ACC112 (cell line): ENCODE measurements around the gene USP20.
A peak's percentile ranks its signal among the peaks of the same experiment; 100 is the strongest.

Experiments used
- H2AFZ ChIP-seq: fragments of 200-600 bp; sonication (generic); one replicate; pipeline ENCODE4 v1.6.0; 2017; ENCODE audit warnings: antibody characterized with exemption, low read length; ENCODE audit not compliant: unreplicated experiment
- H3K27ac ChIP-seq: fragments of 200-600 bp; sonication (generic); 2 replicates; pipeline ENCODE4 v1.5.1; 2014; ENCODE audit warnings: low read depth, mild to moderate bottlenecking, antibody characterized with exemption, low read length, moderate library complexity
- H3K27me3 ChIP-seq: fragments of 200-600 bp; sonication (generic); 2 replicates; pipeline ENCODE4 v1.6.1; 2014; ENCODE audit warnings: mild to moderate bottlenecking, antibody characterized with exemption, low read length, moderate library complexity, mixed read lengths; ENCODE audit not compliant: insufficient read depth
- H3K36me3 ChIP-seq: fragments of 200-600 bp; sonication (generic); 2 replicates; pipeline ENCODE4 v1.6.1; 2016; ENCODE audit warnings: mild to moderate bottlenecking, antibody characterized with exemption, low read length, moderate library complexity, mixed read lengths; ENCODE audit not compliant: insufficient read depth
- H3K4me1 ChIP-seq: fragments of 200-600 bp; sonication (generic); one replicate; pipeline ENCODE4 v1.6.1; 2016; ENCODE audit warnings: low read length, mixed read lengths; ENCODE audit not compliant: insufficient read depth, unreplicated experiment, control insufficient read depth
- H3K4me3 ChIP-seq: fragments of 200-600 bp; sonication (generic); 2 replicates; pipeline ENCODE4 v1.5.1; 2014; ENCODE audit warnings: mild to moderate bottlenecking, low read depth, low read length
- H3K79me2 ChIP-seq: fragments of 200-600 bp; sonication (generic); one replicate; pipeline ENCODE4 v1.6.0; 2016; ENCODE audit warnings: low read length; ENCODE audit not compliant: control insufficient read depth, unreplicated experiment, insufficient read depth

USP20 gene

DNA sequence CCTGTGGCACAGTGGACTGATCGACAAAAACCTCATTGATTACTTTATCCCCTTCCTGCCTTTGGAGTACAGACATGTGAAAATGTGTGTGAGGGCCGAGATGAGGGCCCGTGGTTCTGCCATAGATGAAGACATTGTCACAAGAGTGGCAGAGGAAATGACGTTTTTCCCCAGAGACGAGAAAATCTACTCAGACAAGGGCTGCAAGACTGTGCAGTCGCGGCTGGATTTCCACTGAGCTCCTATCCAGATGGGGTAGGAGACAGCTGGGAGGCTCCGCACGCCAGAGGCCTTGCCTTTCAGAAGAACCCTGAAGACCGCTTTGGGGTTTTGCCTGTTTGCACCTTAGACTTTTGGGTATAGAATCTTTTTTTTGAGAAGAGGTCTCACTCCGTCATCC lies 25.9 kb upstream of the USP20 start:
- Histone ChIP-seq H3K4me1 (peaks cover 4% of the 10 kb centered on the region), H3K79me2 (peaks cover 2% of the 10 kb centered on the region), H3K36me3 (peaks cover 23% of the 10 kb centered on the region; the same call in 1 of the 2 replicates), H3K4me3 (no peak overlapping the region), H3K27me3 (no peaks in the 10 kb centered on the region), H3K27ac (no peak overlapping the region), H2AFZ (no peak overlapping the region)

DNA sequence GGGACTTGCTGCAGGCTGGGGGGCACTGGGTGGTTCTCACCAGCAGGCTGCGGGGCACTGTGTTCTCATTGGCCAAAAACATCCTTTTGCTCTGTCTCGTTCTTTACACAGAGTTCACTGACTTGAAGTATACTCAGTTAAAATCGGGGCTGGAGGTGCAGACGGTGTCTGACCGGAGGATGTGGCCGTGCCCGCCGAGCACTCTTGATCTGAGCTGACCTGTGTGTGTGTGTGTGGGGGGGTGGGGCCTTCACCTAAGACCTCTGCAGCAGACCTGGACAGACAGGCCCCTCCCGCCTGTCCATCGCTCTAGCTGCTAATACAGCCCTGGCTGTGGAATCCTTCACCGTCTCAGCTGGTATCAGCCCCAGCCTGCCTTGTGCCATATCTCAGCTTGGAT lies 25.1 kb upstream of the USP20 start:
- peaks cover 23% of the 10 kb centered on the region; the same call in 1 of the 2 replicates for H3K36me3 ChIP-seq
- H3K4me1 ChIP-seq, result peaks cover 3% of the 10 kb centered on the region
- H3K27ac ChIP-seq, result no peak overlapping the region

DNA sequence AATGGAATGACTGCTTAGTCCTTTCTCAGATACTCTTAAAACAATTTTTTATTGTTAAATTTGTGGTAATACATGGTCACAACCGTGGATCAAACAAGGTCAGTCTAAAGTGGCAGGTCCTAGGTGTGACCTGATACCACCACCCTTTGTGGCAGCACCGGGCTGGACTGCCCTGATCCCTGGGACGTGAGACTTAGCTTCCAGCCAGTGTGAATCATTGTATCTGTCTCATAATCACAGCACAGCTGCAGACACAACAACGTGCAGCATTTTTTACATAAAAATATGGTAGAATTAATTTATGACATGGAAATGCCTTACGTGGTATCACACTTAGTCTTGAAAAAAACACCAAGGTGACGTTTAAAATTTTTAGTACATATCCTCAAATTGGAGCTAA lies 24.5 kb upstream of the USP20 start:
- no peaks in the 10 kb centered on the region for H3K27me3 ChIP-seq
- no peak overlapping the region for H2AFZ ChIP-seq
- H3K36me3 ChIP-seq, result peaks cover 20% of the 10 kb centered on the region; the same call in 1 of the 2 replicates
- no peak overlapping the region for H3K4me3 ChIP-seq
- H3K79me2 ChIP-seq, result no peaks in the 10 kb centered on the region
- H3K27ac ChIP-seq, result no peak overlapping the region
- peaks cover 3% of the 10 kb centered on the region for H3K4me1 ChIP-seq

More for the DNA sequence above, 25.1 kb upstream of the USP20 start:
- Histone ChIP-seq H3K4me3 (no peak overlapping the region), H3K79me2 (no peaks in the 10 kb centered on the region), H3K27me3 (no peaks in the 10 kb centered on the region), H2AFZ (no peak overlapping the region)

DNA sequence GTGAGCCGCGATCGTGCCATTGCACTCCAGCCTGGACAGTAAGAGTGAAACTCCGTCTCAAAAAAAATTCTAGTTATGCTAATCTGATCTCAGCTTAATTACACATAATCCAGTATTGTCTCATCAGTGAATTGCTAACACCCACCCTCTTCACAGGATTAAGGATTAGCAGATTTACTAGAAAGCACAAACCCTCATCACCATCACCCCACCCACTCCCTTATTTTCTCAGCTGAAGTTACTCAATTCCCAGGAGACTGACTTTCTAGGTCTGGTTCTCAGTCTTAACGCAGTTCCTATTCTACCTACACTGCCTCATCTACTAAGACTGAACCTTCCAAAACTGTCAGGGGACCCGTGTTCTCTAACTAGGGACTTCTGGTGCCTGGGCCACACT lies 23.3 kb upstream of the USP20 start:
- H3K36me3 ChIP-seq, result peaks cover 19% of the 10 kb centered on the region; the same call in 1 of the 2 replicates
- H3K4me3 ChIP-seq, result no peak overlapping the region
- no peaks in the 10 kb centered on the region for H3K27me3 ChIP-seq
- H3K79me2 ChIP-seq, result no peaks in the 10 kb centered on the region
- H3K27ac ChIP-seq, result no peak overlapping the region
- no peak overlapping the region for H2AFZ ChIP-seq
- H3K4me1 ChIP-seq, result peaks cover 3% of the 10 kb centered on the region

DNA sequence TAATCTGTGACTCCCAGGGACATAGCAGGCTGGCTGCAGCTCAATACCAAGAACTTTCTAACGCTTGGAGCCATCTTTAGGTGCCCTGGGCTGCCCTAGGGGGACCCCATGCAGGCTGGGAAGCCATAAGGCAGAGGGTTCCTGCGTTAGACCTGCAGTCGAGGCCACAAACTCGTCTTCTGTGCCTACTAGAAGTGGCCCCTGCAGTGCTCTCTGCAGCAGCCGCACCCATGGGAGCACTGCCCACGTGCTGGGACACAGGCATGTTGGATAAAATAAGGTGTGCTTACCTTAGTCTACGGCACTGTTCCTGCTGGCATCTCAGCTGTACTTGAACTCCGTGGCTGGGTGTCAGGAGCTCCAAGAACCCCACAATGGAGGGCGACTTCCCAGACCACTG lies 22.9 kb upstream of the USP20 start:
- no peak overlapping the region for H3K4me3 ChIP-seq
- peaks cover 3% of the 10 kb centered on the region for H3K4me1 ChIP-seq
- peaks cover 15% of the 10 kb centered on the region; the same call in 1 of the 2 replicates for H3K36me3 ChIP-seq
- H2AFZ ChIP-seq, result no peak overlapping the region
- no peaks in the 10 kb centered on the region for H3K27me3 ChIP-seq
- no peak overlapping the region for H3K27ac ChIP-seq
- no peaks in the 10 kb centered on the region for H3K79me2 ChIP-seq

DNA sequence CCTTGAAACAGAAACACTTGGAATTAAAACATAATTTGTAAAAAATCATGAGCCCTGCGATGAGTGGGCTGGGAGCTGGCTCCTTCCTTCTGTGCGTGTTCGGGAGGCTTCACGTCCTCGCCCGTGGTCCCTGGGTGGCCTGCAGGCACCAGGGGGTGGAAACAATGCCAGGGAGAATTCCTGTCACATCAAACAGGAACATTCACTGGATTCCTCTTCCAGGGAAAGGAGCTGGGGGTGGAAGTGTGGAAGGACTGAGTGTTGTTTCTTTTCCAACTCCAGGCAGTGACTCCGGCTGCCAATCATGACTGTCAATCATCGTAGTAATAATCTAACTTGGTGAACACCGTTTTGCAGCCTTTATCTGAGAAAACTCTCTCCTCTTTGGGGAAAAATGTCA lies 21.6 kb upstream of the USP20 start:
- Histone ChIP-seq H3K4me1 (peaks cover 3% of the 10 kb centered on the region), H3K27ac (no peak overlapping the region), H3K4me3 (no peak overlapping the region), H2AFZ (no peak overlapping the region), H3K79me2 (no peaks in the 10 kb centered on the region), H3K27me3 (no peaks in the 10 kb centered on the region), H3K36me3 (peaks cover 22% of the 10 kb centered on the region)

DNA sequence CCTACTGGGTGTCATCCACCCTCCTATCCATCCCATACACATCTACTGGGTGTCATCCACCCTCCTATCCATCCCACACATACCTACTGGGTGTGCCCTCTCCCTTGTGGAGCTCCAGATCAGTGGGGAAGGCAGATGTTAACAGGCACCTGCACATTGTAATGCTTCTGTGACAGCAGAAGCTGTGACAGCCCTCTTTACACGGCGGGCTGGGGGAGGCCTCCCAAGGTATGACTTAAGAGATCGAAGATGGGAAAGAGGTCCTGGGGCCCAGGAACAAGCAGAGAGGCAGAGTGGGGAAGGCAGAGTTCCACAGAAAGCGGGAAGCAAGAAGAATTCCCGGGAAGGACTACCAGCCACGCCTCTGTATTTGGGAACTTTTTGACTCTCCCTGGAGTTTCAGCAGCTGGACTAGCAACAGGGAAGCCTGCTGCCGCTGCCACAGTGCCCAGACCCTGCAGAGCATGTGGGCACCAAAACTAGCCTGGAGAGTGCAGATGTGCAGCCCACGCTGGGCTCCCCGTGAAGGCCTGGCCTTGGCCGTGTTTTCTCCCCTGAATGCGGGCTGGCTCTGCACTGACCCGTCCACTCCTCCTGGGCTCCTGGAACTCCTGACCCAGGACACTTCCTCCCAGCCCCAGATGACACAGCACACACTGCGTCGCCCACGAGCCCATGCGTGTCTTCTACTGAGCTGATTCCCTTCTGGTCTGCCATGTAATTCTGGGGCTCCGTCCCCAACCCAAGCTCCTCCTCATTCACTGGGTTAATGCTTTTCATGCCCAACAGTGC lies 20.6 kb upstream of the USP20 start:
- H3K36me3 ChIP-seq, result peaks cover 18% of the 10 kb centered on the region
- no peak overlapping the region for H3K27ac ChIP-seq

DNA sequence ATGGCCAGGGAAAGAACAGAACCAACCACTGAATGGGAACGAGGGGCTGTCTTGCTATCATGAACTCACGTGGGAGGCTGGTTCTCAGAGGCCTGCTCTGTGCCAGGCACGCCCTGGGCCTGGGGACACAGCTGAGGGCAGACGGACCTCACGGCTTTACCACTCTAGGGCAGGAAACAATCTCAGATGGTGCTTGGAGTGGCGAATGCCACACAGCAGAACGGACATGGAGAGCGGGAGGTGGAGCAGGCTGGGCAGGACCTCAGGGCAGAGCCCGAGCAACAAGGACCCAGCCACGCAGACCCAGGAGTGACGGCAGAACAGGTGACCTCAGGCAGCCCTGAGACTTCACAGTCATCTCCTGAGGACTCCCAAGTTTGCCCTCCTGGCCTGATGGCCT lies 20.0 kb upstream of the USP20 start:
- H3K27ac ChIP-seq, result no peak overlapping the region
- no peaks in the 10 kb centered on the region for H3K27me3 ChIP-seq
- H3K4me1 ChIP-seq, result peaks cover 3% of the 10 kb centered on the region
- no peak overlapping the region for H2AFZ ChIP-seq
- peaks cover 18% of the 10 kb centered on the region for H3K36me3 ChIP-seq
- H3K4me3 ChIP-seq, result no peak overlapping the region
- H3K79me2 ChIP-seq, result peaks cover 2% of the 10 kb centered on the region

More for the DNA sequence above, 20.6 kb upstream of the USP20 start:
- Histone ChIP-seq H3K4me1 (peaks cover 3% of the 10 kb centered on the region), H3K27me3 (no peaks in the 10 kb centered on the region), H3K4me3 (no peak overlapping the region), H3K79me2 (peaks cover 2% of the 10 kb centered on the region), H2AFZ (no peak overlapping the region)

DNA sequence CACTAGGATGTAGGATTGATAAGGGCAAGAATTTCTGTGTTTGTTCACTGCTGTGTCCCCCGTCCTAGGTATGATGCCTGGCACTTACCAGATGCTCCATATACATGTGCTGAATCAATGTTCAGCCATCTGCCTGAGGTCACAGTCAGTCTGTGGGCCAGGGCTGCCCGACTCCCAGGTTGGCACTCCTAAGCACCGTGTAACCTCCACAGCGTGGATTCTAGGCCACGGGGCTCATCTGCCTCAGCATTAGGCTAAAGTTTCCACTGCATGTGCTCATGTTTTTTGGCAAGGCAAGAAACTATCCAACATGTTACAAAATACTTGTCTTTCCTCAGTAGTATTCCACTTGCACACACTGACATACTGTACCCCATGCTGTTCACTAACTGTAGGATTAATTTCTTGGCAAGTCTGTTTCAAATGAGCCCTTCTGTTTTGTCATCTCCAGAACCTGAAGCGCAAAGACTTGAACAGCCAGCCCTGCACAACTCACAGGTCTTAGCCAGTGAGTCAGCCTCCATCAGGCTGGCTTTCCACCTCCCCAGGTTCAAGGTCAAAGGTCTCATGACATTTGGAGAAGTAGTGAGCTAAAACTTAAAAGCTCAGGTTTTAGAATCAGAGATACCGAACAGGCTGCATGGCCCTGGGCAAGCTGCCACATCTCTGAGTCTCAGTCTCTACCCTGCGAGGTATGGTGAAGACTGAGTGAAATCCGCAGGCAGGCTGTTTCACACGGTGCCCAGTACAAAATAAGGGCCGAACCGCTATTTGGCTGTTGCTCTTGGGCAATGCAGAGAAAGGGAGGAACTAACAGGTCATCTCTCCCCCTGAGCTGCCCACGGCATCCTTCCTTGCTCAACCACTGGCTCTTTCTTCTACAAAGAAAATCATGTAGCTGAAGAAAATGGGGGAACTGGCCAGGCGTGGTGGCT lies 18.5 kb upstream of the USP20 start:
- Histone ChIP-seq H2AFZ (no peak overlapping the region), H3K27me3 (no peaks in the 10 kb centered on the region), H3K36me3 (peaks cover 18% of the 10 kb centered on the region)

DNA sequence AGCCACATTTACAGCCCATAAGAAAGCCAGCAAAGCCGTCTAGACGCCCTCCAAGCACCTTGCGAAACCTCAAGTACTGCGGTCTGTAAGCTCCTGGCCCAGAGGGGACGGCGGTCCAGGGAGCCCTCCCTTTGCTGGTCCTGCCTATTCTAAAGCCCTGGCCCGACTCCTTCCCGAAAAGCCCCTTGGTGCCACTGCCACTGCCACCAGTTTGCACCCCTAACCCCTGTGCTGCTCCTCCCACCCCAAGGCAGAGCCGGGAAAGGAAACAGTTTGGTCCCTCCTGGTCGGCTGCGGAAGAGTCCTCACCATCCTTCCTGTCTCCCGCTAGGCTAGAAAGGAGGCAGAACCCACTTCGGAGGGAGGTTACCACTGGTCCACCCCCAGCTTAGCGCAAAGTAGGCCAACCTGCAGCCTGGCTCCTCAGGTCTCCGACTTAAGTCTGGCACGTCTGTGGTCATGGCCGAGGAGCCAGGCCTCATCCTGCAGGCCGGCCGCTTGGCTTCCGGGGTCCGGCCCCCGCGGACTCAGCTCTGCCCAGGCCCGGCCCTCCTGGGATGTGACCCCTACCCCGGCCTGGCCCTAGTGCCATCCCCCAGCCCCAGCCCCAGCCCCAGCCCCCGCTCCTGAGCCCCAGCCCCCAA lies 12.2 kb upstream of the USP20 start:
- Histone ChIP-seq H3K4me3 (peak overlapping the region; percentile 99), H2AFZ (no peak overlapping the region), H3K27ac (no peak overlapping the region), H3K27me3 (no peaks in the 10 kb centered on the region), H3K36me3 (peaks cover 8% of the 10 kb centered on the region), H3K79me2 (peaks cover 13% of the 10 kb centered on the region), H3K4me1 (peaks cover 5% of the 10 kb centered on the region)

More for the DNA sequence above, 18.5 kb upstream of the USP20 start:
- no peak overlapping the region for H3K4me3 ChIP-seq
- H3K27ac ChIP-seq, result no peak overlapping the region
- peaks cover 2% of the 10 kb centered on the region for H3K79me2 ChIP-seq
- peaks cover 3% of the 10 kb centered on the region for H3K4me1 ChIP-seq
